H7 (cell line): ENCODE results near the gene TRIO. TPM values are rescaled to one million over a fixed set of nuclear protein-coding genes. Genes with fewer than 3 reads are reported as not detected.

Experiments used
- DNase-seq: peaks from one replicate; pipeline ENCODE4 v3.0.0; 2012
- H3K27me3 ChIP-seq: 2 replicates; pipeline ENCODE4 v1.6.0; 2011; ENCODE audit warnings: mild to moderate bottlenecking, low read length; ENCODE audit not compliant: control insufficient read depth, insufficient read depth
- H3K36me3 ChIP-seq: replicated peaks from 2 replicates; pipeline ENCODE4 v1.5.1; 2011; ENCODE audit warnings: low read length; ENCODE audit not compliant: control insufficient read depth, insufficient read depth
- H3K4me3 ChIP-seq: 2 replicates; pipeline ENCODE4 v1.5.1; 2011; ENCODE audit warnings: low read depth, mild to moderate bottlenecking, control low read depth, low read length, moderate library complexity; ENCODE audit not compliant: insufficient read depth
- total RNA-seq: library from RNA; depleted of rRNA; stranded (reverse); fragments of >200 nt; shearing (Covaris generic); gene quantifications from 2 replicates; pipeline ENCODE4 v1.2.3, GENCODE V29; 2014

Gene TRIO
- total RNA-seq, 1 experiment from 2014 or later = 39.7 TPM

DNA sequence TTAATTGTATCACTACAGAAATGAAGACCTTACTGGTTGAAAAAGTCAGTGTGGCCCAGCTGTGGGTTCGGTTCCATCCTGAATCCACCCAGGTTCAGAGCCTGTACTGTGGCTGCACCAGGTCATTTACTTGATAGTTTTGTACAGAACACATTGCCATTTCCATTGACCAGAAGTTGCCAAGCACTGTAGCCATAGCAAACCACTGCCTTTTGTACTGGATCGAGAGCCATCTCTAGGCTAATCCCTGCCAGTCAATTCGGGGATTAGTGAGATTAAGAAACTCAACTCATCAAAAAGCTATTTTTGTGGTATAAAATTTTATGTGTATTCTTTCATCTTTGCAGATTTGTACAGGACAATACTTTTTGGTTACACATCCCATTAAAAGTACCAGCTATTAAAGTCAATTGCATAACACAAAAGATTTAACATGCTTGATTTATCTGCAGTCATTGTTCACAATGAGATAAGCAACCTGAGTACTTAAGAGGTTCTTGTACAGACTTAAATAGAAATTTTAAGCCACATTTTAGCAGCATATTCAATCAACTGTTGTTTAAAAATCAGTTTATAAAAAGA lies 329.9 kb downstream of the TRIO start:
- Histone ChIP-seq H3K36me3 (peaks cover 3% of the 10 kb centered on the region), H3K27me3 (no peaks in the 10 kb centered on the region), H3K4me3 (no peak overlapping the region)
- DNase-seq = no peak

DNA sequence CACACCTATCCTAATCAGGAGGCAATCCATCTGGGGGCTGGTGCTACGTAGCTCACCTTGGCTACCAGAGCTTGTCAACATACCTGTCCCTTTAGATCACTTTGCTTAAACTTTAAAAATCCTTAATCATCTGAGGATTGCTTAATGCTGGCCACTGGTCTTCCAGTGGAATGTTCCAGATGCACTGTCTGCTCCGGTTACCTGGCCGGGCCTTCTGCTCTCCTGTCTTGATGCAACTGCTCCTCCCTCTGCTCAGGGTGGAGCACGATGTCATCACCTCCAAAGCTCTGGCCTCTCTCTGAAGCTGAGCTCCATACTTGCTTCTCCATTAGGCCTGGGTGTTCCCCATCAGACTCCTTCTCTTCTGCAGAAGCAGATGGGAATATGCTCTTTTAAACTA lies 331.9 kb downstream of the TRIO start:
- H3K27me3 ChIP-seq = no peaks in the 10 kb centered on the region
- no peak overlapping the region for H3K4me3 ChIP-seq
- no peak for DNase-seq
- peaks cover 3% of the 10 kb centered on the region for H3K36me3 ChIP-seq

DNA sequence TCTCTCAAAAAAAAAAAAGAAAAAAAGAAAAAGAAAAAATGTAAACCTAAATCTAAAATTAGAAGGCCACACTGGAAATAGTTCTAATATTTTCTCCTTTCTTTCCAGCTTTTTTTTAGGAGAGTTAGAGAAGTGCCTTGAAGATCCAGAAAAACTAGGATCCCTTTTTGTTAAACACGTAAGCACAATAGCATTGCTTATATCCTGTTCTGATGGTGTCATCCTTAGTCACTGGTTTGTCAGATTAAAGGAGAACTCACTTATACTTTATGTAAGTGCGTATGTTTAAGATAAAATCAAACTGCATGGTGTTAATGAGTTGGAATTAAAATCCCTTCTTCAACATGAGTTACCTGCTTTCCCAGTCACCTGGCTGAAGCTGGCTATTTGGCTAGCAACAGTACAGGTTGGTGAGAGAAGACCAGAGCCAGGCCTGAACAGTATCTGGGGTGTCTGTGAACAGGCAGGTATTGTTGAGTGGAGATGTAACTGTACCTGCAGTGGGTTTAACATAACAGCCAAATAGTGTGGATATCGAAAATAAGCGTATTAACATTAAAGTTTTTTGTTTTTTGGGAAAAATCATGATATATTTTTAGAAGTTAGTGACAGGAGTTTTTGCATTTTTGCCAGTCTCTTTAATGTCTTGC lies 333.8 kb downstream of the TRIO start:
- no peak for DNase-seq
- no peak overlapping the region for H3K4me3 ChIP-seq
- H3K27me3 ChIP-seq = no peaks in the 10 kb centered on the region
- H3K36me3 ChIP-seq = peaks cover 11% of the 10 kb centered on the region

DNA sequence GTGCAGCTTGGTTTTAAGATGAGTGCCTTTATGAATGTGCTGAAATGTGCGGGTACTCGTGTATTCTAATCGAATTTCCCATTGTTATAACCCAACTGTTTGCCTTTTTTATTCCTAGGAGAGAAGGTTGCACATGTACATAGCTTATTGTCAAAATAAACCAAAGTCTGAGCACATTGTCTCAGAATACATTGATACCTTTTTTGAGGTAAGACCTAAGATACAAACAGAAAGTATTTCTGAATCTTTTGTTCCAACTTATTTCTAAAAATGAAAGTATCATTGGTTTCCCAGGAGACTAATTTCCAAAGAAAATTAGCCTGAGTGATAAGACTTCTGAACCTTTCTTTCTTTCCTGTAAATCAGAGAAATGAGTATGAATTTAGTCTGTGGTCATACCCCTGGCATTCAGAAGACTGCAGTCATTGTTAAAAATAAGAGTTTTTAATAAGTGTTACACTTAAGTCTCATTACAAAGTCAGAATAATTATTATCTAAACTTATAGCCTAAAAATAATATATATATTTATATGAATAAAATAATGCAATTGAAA lies 336.1 kb downstream of the TRIO start:
- Histone ChIP-seq H3K4me3 (no peak overlapping the region), H3K27me3 (no peaks in the 10 kb centered on the region), H3K36me3 (peaks cover 21% of the 10 kb centered on the region)
- DNase-seq = no peak

DNA sequence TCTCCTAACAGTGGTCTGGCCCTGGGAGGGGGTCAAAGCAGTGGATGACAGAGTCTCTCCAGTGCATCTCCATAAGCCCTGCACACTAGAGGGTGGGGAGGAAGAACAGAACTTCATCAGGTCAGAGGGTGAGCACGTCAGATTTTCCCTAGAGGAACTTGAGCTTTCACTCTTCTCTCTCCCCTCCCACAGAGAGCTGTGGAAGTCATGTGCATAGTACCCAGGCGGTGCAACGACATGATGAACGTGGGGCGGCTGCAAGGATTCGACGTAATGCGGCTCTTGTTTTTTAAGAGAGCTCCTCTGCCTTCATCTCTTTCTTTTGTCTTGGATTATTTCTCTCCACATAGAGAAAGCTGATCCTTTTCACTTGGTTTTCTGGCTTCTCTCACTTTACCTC lies 338.2 kb downstream of the TRIO start:
- H3K27me3 ChIP-seq = no peaks in the 10 kb centered on the region
- DNase-seq = no peak
- peaks cover 25% of the 10 kb centered on the region for H3K36me3 ChIP-seq
- no peak overlapping the region for H3K4me3 ChIP-seq

DNA sequence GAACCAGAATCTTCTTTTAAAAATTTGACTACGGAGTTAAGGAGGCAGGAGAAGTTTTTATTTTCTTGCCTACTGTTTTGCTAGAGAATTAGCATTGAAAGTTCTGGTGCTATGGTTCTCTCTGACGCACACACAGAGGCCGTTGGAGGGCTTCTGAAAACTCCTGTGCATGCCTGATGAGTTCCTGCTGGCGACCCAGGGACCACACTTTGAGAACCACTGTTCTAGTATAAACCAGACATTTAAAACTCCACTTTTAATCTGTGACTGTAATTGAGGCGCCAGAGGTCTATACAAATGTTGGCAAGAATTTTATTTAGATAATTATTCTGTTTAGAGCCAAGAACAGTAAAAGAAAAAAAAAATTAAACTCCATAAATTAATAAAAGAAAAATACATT lies 338.9 kb downstream of the TRIO start:
- peaks cover 25% of the 10 kb centered on the region for H3K36me3 ChIP-seq
- no peak for DNase-seq
- no peaks in the 10 kb centered on the region for H3K27me3 ChIP-seq
- H3K4me3 ChIP-seq = no peak overlapping the region

DNA sequence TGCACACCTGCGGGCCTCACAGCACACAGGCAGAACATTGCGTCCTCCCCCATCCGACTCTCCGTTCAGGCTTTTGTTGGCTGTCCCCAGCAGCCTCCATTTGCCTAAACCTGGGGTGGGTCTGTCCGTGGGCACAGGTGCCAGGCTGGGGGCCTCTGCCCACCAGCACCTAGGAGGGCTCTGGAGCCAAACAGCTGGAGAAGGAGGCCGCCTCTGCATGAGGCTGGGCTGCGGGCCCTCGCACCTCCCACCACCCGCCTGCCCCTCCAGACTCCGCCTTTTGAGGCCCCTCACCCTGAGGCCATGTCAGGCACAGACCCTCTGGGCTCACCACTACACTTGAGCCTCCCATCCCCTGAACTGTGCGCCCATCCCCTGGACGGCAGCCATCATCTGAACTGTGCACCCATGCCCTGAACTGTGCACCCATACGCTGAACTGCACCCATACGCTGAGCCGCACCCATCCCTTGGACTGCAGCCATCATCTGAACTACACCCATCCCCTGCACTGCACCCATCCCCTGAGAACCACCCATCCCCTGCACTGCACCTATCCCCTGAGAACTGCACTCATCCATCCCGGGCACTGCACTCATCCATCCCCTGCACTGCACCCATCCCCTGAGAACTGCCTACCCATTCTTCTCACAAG lies 340.5 kb downstream of the TRIO start:
- H3K27me3 ChIP-seq = no peaks in the 10 kb centered on the region
- peaks cover 25% of the 10 kb centered on the region for H3K36me3 ChIP-seq
- DNase-seq = no peak
- no peak overlapping the region for H3K4me3 ChIP-seq

DNA sequence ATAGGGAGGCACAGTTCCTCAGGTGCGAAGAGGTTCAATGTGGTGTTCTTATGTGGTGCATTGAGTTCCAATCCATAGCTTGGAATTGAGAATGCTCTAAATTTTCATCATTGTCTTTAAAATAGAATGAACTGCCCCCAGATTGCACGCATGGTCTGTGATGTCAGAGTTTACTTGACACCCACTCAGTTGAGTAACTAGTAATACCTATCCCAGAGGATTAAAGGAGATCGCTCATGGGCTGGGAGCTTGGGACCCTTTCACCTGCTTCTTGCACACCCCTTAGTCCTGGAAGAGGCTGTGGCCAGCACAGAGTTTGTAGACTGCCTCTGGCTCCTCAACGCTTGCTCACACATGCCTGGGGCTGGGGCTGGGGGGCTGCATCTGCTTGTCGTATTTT lies 343.3 kb downstream of the TRIO start:
- Histone ChIP-seq H3K36me3 (peaks cover 24% of the 10 kb centered on the region), H3K27me3 (no peaks in the 10 kb centered on the region), H3K4me3 (no peak overlapping the region)
- DNase-seq = no peak

DNA sequence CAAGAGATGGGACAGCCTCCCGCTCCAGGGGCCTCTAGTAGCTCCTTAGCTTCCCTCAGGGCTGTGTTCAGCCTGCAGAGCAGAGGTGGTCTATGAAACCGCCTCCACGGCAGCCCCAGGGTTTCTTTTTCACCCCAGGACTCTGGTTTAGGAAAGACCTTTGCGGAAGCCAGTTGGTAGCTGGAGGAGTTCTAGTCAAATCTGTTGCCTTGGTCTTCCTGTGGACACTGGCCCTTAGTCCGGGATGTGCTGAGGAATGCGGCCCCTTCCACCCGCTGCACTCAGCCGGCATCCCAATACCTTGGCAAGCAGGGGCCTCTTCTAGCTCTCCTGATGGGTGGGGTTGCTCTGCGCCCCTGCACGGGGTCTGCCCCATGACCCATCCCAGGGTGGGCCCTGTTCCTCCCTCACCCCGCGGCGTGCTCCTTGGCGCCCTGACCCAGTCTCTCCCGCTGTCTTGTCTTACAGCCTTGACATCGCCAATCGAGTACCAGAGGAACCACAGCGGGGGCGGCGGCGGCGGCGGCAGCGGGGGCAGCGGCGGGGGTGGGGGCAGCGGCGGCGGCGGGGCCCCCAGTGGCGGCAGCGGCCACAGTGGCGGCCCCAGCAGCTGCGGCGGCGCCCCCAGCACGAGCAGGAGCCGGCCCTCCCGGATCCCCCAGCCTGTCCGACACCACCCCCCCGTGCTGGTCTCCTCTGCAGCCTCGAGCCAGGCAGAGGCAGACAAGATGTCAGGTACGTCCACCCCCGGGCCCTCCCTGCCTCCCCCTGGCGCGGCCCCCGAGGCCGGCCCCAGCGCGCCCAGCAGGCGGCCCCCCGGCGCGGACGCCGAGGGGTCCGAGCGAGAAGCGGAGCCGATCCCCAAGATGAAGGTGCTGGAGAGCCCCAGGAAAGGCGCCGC lies 344.1 kb downstream of the TRIO start:
- H3K27me3 ChIP-seq = no peaks in the 10 kb centered on the region
- H3K36me3 ChIP-seq = peaks cover 22% of the 10 kb centered on the region
- no peak for DNase-seq
- H3K4me3 ChIP-seq = no peak overlapping the region

DNA sequence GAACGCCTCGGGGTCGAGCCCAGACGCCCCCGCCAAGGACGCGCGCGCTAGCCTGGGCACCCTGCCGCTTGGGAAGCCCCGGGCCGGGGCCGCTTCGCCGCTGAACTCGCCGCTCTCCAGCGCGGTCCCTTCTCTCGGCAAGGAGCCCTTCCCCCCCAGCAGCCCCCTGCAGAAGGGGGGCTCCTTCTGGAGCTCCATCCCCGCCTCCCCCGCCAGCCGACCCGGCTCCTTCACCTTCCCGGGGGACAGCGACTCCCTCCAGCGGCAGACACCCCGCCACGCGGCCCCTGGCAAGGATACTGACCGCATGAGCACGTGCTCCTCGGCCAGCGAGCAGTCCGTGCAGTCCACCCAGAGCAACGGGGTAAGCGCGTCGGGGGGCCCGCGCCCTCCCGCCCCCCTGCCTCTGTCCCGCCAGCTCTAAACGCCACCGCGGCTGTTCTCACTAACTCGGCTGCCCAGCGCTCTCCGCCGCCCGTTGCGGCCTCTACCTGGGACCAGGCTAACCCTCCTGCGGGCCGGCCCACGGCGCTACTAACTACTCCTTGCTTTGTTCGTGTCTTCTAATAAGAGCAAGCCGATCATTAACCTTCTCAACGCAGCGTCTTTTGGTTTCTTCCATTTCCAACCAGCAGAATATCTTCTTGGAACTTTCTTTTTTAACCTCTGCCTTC lies 344.9 kb downstream of the TRIO start:
- Histone ChIP-seq H3K36me3 (peaks cover 20% of the 10 kb centered on the region), H3K27me3 (no peaks in the 10 kb centered on the region), H3K4me3 (no peak overlapping the region)
- DNase-seq = peak; percentile 72

DNA sequence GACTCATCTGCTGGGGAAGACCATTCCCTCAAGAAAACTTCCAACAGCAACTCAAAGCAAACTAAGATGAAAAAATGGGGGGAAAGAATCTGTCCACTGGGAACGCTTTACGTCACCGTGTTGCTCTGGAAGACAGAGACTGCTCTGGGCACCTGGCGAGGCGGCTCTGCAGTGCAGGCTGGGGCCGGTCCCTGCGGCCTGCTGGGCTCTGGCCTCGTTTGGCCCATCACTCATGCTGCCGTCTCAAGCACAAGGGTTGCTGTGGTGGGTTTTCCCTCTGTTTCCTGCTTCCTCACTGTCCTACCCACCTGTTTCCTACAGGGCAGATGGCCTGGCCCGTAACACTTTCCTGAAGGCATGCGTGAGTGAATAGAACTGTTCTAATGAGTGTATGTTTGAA lies 345.6 kb downstream of the TRIO start:
- no peak for DNase-seq
- peaks cover 16% of the 10 kb centered on the region for H3K36me3 ChIP-seq

DNA sequence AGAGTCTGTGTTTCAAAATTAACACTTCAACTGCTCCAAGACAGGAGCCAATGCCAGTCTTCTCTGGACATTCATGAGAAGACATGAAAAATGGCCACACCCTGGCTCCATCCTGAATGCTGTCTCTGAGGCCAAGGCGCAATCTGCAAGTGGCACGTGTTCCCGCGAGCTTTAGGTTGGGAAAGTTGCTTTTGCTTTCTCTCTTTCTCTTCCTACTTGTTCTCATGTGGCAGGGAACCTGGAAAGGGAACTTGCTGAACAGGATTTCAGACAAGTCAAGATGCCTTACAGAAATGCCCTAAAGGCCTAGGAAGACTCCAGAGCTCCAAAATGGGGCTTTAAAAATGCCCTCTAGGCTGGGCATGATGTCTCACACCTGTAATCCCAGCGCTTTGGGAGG lies 346.5 kb downstream of the TRIO start:
- no peak for DNase-seq
- Histone ChIP-seq H3K36me3 (peaks cover 14% of the 10 kb centered on the region), H3K27me3 (no peaks in the 10 kb centered on the region), H3K4me3 (no peak overlapping the region)

More for the DNA sequence above, 345.6 kb downstream of the TRIO start:
- H3K4me3 ChIP-seq = no peak overlapping the region
- H3K27me3 ChIP-seq = no peaks in the 10 kb centered on the region

DNA sequence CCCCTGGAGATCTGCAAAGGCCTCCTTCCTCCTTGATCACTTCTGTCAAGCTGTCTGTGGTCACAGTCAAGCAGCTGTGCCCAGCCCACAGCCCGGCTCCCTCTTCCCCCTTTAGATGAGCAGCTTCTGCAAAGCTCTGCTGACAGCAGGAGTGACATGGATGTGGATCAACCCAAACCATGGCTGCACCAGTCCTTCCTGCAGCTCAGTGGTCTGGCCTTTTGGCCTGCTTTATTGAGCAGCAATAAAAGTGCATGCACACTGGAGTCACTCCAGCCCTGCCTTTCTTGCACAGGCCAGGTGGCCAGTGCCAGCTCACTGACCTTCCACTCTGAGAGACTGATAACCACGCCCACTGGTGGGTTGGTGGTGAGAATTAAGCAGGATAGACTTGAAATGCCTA lies 347.2 kb downstream of the TRIO start:
- H3K4me3 ChIP-seq = no peak overlapping the region
- H3K36me3 ChIP-seq = peaks cover 11% of the 10 kb centered on the region
- DNase-seq = no peak
- no peaks in the 10 kb centered on the region for H3K27me3 ChIP-seq
